HepG2 (cell line): Measurements from ENCODE around the gene SLC35F3. TPM values are rescaled to one million over a fixed set of nuclear protein-coding genes. Genes with fewer than 3 reads are reported as not detected.

ENCODE experiments used
- ATAC-seq: fragments of 200-7000 bp; cut with Tn5 transposase; 3 replicates; pipeline ENCODE4 v1.9.1; 2020; ENCODE audit warnings: mild to moderate bottlenecking, moderate library complexity
- BruUV-seq: library from RNA; stranded (reverse); fragments of 400-500 nt; replicated peaks from 2 replicates; lab custom pipeline; 2021; lab: Mats Ljungman, UMichigan
- CTCF ChIA-PET: fragments of 300-600 bp; formaldehyde crosslinking; extraction: SDS; loops from one replicate; lab custom pipeline; 2021; ENCODE audit warnings: low total read pairs, inconsistent platforms, low intra/inter-chr PET ratio; lab: Yijun Ruan, JAX
- POLR2A ChIA-PET: fragments of 350-600 bp; sonication (Branson Sonifier 250); formaldehyde crosslinking; loops from one replicate; lab custom pipeline; 2020; ENCODE audit warnings: antibody characterized with exemption, inconsistent platforms; lab: Yijun Ruan, JAX
- DNase-seq: peaks from one replicate; pipeline ENCODE4 v3.0.0-alpha.2; 2015; ENCODE audit warnings: low spot score
- FAIRE-seq: peaks from 3 replicates; lab custom pipeline; 2011; peaks lifted over from hg19 to GRCh38; lab: Jason Lieb, UNC
- H2AFZ ChIP-seq: one replicate; pipeline ENCODE4 v1.6.1; 2011; ENCODE audit warnings: low read length, inconsistent platforms
- H3K27ac ChIP-seq: fragments of 300-600 bp; 3 replicates; pipeline ENCODE4 v1.8.0; 2011; ENCODE audit warnings: mixed run types, mild to moderate bottlenecking, mixed read lengths, low read length, inconsistent platforms; ENCODE audit not compliant: insufficient read depth; ENCODE audit errors: extremely low read length
- H3K27me3 ChIP-seq, 2 experiments: fragments of 200-600 bp in 1 of 2; 2 replicates in 1 of 2; 3 replicates in 1 of 2; pipeline versions ENCODE4 v1.6.0 to v1.8.0; 2011; ENCODE audit warnings: low read length in 2 of 2, mild to moderate bottlenecking in 2 of 2, moderate library complexity in 2 of 2, inconsistent platforms in 1 of 2; ENCODE audit not compliant: insufficient read depth in 2 of 2, control insufficient read depth in 1 of 2
- H3K36me3 ChIP-seq, 2 experiments: fragments of 200-600 bp in 1 of 2; replicated peaks in 1 of 2; 2 replicates in 1 of 2; 3 replicates in 1 of 2; pipeline versions ENCODE4 v1.5.1 to v1.8.0; 2011; ENCODE audit warnings: low read length in 2 of 2, inconsistent platforms in 1 of 2; ENCODE audit not compliant: insufficient read depth in 2 of 2, control insufficient read depth in 1 of 2
- H3K4me1 ChIP-seq: 2 replicates; pipeline ENCODE4 v1.5.1; 2012; ENCODE audit warnings: low read length, inconsistent platforms; ENCODE audit not compliant: insufficient read depth
- H3K4me2 ChIP-seq: 2 replicates; pipeline ENCODE4 v1.6.0; 2011; ENCODE audit warnings: low read depth, low read length, inconsistent platforms
- H3K4me3 ChIP-seq, 3 experiments: fragments of 200-600 bp in 1 of 3; sonication (generic), shearing (Covaris generic) in 1 of 3; replicated peaks in 1 of 3; 2 replicates each; pipeline ENCODE4 v1.5.1; 2011 to 2016; ENCODE audit warnings: low read length in 3 of 3, inconsistent platforms in 2 of 3, low read depth in 2 of 3, mild to moderate bottlenecking in 2 of 3, control low read depth in 1 of 3, mixed read lengths in 1 of 3; ENCODE audit not compliant: insufficient read depth in 1 of 3
- H3K79me2 ChIP-seq: one replicate; pipeline ENCODE4 v1.6.1; 2011; ENCODE audit warnings: low read length, inconsistent platforms; ENCODE audit not compliant: insufficient read depth
- H3K9ac ChIP-seq: 2 replicates; pipeline ENCODE4 v1.6.0; 2011; ENCODE audit warnings: mild to moderate bottlenecking, low read depth, low read length, inconsistent platforms; ENCODE audit not compliant: insufficient read depth
- H3K9me3 ChIP-seq: 2 replicates; pipeline ENCODE4 v1.5.1; 2012; ENCODE audit warnings: mild to moderate bottlenecking, low read length
- H4K20me1 ChIP-seq: 2 replicates; pipeline ENCODE4 v1.6.0; 2011; ENCODE audit warnings: inconsistent platforms, mild to moderate bottlenecking, low read length, moderate library complexity; ENCODE audit not compliant: insufficient read depth
- ASH2L ChIP-seq: fragments of 300-600, 200-600 bp; sonication (generic); IDR thresholded peaks from 2 replicates; pipeline ENCODE4 v1.7.0; 2017; ENCODE audit warnings: low read depth, mild to moderate bottlenecking, moderate library complexity, mixed read lengths, low read length; ENCODE audit not compliant: insufficient read length
- ATF7 ChIP-seq, 2 experiments: fragments of 450-650 bp in 1 of 2; sonication (generic) in 1 of 2; formaldehyde crosslinking in 1 of 2; IDR thresholded peaks; 2 replicates each; pipeline versions ENCODE4 v1.4.0 to v1.6.1; 2016 to 2020; ENCODE audit warnings: antibody characterized with exemption in 1 of 2, mild to moderate bottlenecking in 1 of 2, missing genetic modification reagents in 1 of 2
- ATF7-NPFF ChIP-seq: sonication (generic); formaldehyde crosslinking; IDR thresholded peaks from 2 replicates; pipeline ENCODE4 v1.8.1; 2023; ENCODE audit warnings: mild to moderate bottlenecking, low read depth, missing genetic modification reagents, moderate library complexity
- DNMT1 ChIP-seq: sonication (generic); formaldehyde crosslinking; IDR thresholded peaks from 2 replicates; pipeline ENCODE4 v1.5.1; 2020; ENCODE audit warnings: mild to moderate bottlenecking, missing genetic modification reagents
- HMG20B ChIP-seq: conservative IDR thresholded peaks from 2 replicates; pipeline ENCODE4 v1.6.1; 2016; ENCODE audit warnings: missing genetic modification reagents, missing compliant biosample characterization
- KMT2B ChIP-seq: IDR thresholded peaks from 2 replicates; pipeline ENCODE4 v1.6.1; 2016; ENCODE audit warnings: missing genetic modification reagents, missing compliant biosample characterization
- MBNL3 ChIP-seq: fragments of 250-450 bp; sonication (Bioruptor Pico); conservative IDR thresholded peaks from 2 replicates; pipeline ENCODE4 v1.8.0; 2022; ENCODE audit warnings: mild to moderate bottlenecking, inconsistent platforms
- RAD51 ChIP-seq: fragments of 450-650 bp; IDR thresholded peaks from 2 replicates; pipeline ENCODE4 v1.6.1; 2016; ENCODE audit warnings: borderline replicate concordance
- YEATS2 ChIP-seq: sonication (generic); formaldehyde crosslinking; IDR thresholded peaks from 2 replicates; pipeline ENCODE4 v1.4.0; 2020; ENCODE audit warnings: missing genetic modification reagents, borderline replicate concordance
- ZFP82 ChIP-seq: sonication (generic); formaldehyde crosslinking; IDR thresholded peaks from 2 replicates; pipeline ENCODE4 v1.5.1; 2020; ENCODE audit warnings: mild to moderate bottlenecking, missing genetic modification reagents, borderline replicate concordance
- ZNF232 ChIP-seq: sonication (generic); formaldehyde crosslinking; IDR thresholded peaks from 2 replicates; pipeline ENCODE4 v1.4.0; 2020; ENCODE audit warnings: missing genetic modification reagents, borderline replicate concordance
- ZNF616 ChIP-seq: sonication (generic); formaldehyde crosslinking; IDR thresholded peaks from 2 replicates; pipeline ENCODE4 v1.5.0; 2020; ENCODE audit warnings: low read depth, mild to moderate bottlenecking, missing genetic modification reagents
- WGBS: methylation state at CpG from one replicate; pipeline ENCODE4 v1.1.6; 2017; ENCODE audit warnings: low lambda C conversion rate; 5-methylcytosine and 5-hydroxymethylcytosine counted together
- in situ Hi-C: cut with HindIII; loops from 2 replicates; pipeline ENCODE4 v1.10.0; 2017; ENCODE audit warnings: low pct_unique_long_range_greater_than_20kb; ENCODE audit not compliant: extremely low pct_ligation_motif_present
- intact Hi-C: fragments of 100-400 bp; cut with micrococcal nuclease; formaldehyde crosslinking; loops from one replicate; pipeline ENCODE4 v1.10.0; 2022; ENCODE audit not compliant: unreplicated experiment
- polyA plus RNA-seq, 8 experiments: library from polyadenylated mRNA; depleted of rRNA in 3 of 8; stranded (reverse) in 7 of 8; unstranded in 1 of 8; fragments of >200 nt; fragmentation: Illumina TruSeq in 4 of 8; extraction: Trizol in 4 of 8; gene quantifications; 2 replicates each; pipeline versions ENCODE4 v1.2.1 to v1.2.3, GENCODE V29; 2011 to 2016; ENCODE audit warnings: low read depth in 4 of 8, missing spikeins in 1 of 8, mixed read lengths in 1 of 8; ENCODE audit not compliant: insufficient read depth in 1 of 8
- total RNA-seq, 5 experiments: library from RNA; depleted of rRNA; stranded (reverse); fragments of >200 nt; fragmentation: Illumina TruSeq; extraction: Trizol; gene quantifications; 2 replicates each; pipeline ENCODE4 v1.2.3, GENCODE V29; 2016; ENCODE audit warnings: low read depth in 1 of 5
- TF ChIP-seq, protein P1 (sequence below): sonication (generic); formaldehyde crosslinking; IDR thresholded peaks from 2 replicates; pipeline ENCODE4 v1.9.0; 2021; ENCODE audit warnings: missing genetic modification reagents, mild to moderate bottlenecking, borderline replicate concordance
- TF ChIP-seq, protein P2 (sequence below): sonication (generic); formaldehyde crosslinking; IDR thresholded peaks from 2 replicates; pipeline ENCODE4 v1.4.0; 2020; ENCODE audit warnings: missing genetic modification reagents

The SLC35F3 gene
- total and polyA plus RNA-seq, 2 of the 13 experiments (the other 11 are each of a cell fraction or from before 2014, with no cell fraction given): not detected

DNA sequence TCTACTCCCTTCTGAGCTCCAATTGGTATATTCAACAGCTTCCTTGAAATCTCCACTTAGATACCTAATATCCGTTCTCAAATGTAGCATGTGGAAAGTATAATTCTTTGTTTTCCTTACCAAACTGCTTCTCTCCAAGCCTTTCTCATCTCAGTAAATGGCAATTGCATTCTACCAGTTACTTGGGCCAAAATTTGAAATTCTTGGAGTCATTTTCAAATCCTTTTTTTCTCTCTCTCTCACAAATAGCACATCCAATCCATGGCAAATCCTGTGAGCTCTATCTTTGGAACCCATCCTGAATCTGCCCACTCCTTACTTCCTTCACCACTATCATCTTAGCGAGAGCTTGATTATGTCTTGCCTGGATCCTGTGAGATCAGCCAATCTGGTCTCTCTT lies 39.3 kb upstream of the SLC35F3 start (continued):
- no peak for TF ChIP-seq KMT2B (CRISPR knock-in tag)
- TF ChIP-seq ATF7-NPFF: no peak
- no peak for TF ChIP-seq HMG20B
- TF ChIP-seq, all 625 proteins: peak for 0

DNA sequence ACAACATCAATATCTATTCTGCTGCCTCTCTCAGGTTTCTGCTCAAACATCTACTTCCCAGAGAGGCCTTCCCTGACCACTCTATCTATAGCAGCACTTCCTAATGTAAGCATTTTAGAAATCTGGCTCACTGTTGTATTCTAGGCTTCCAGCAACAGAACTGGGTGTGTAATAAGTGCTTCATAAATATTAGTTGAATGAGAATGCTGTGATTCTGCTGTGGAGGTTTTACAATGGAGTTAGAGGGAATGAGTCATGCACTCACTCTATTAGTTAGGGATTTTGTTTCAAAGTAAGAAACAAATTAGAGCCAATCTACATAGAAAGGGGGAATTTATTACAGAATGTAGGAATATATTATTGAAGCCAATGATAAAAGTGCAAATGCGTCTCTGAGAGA lies 38.6 kb upstream of the SLC35F3 start:
- no peak for ATAC-seq
- POLR2A ChIA-PET: no interaction called here
- Histone ChIP-seq H3K9ac (no peak overlapping the region), H3K36me3 (no peaks in the 10 kb centered on the region), H3K4me3 (no peak overlapping the region), H3K9me3 (no peaks in the 10 kb centered on the region), H3K4me2 (no peak overlapping the region), H3K4me1 (no peaks in the 10 kb centered on the region), H4K20me1 (no peaks in the 10 kb centered on the region), H3K27ac (no peak overlapping the region), H3K79me2 (no peaks in the 10 kb centered on the region), H2AFZ (no peak overlapping the region), H3K27me3 (no peaks in the 10 kb centered on the region)
- intact Hi-C loops (no loop called here), in situ Hi-C loops (no loop called here)
- no TSS peak for BruUV-seq
- TF ChIP-seq ZNF616 (CRISPR knock-in tag): no peak
- no peak for TF ChIP-seq ZFP82 (CRISPR knock-in tag)
- no peak for TF ChIP-seq DNMT1 (CRISPR knock-in tag)
- no peak for TF ChIP-seq YEATS2 (CRISPR knock-in tag)
- TF ChIP-seq, protein P1, sequence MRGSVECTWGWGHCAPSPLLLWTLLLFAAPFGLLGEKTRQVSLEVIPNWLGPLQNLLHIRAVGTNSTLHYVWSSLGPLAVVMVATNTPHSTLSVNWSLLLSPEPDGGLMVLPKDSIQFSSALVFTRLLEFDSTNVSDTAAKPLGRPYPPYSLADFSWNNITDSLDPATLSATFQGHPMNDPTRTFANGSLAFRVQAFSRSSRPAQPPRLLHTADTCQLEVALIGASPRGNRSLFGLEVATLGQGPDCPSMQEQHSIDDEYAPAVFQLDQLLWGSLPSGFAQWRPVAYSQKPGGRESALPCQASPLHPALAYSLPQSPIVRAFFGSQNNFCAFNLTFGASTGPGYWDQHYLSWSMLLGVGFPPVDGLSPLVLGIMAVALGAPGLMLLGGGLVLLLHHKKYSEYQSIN (CRISPR knock-in tag): no peak
- no peak for TF ChIP-seq ATF7 (IDR thresholded peaks at IDR 0.05)
- TF ChIP-seq ATF7 (CRISPR knock-in tag; IDR thresholded peaks at IDR 0.05): no peak
- TF ChIP-seq RAD51: no peak
- TF ChIP-seq ZNF232: no peak
- TF ChIP-seq MBNL3 (CRISPR knock-in tag): no peak
- TF ChIP-seq, protein P2, sequence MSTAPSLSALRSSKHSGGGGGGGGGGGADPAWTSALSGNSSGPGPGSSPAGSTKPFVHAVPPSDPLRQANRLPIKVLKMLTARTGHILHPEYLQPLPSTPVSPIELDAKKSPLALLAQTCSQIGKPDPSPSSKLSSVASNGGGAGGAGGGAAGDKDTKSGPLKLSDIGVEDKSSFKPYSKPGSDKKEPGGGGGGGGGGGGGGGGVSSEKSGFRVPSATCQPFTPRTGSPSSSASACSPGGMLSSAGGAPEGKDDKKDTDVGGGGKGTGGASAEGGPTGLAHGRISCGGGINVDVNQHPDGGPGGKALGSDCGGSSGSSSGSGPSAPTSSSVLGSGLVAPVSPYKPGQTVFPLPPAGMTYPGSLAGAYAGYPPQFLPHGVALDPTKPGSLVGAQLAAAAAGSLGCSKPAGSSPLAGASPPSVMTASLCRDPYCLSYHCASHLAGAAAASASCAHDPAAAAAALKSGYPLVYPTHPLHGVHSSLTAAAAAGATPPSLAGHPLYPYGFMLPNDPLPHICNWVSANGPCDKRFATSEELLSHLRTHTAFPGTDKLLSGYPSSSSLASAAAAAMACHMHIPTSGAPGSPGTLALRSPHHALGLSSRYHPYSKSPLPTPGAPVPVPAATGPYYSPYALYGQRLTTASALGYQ (CRISPR knock-in tag): no peak
- TF ChIP-seq ASH2L: no peak
- no peak for DNase-seq
- WGBS: 0% methylated on average over 1 of the region's 1 CpG
- CTCF ChIA-PET: no interaction called here
- FAIRE-seq: no peak
